Kidney (tissue), 14 donors: ENCODE data around the gene TATDN3. TPM values are rescaled to one million over a fixed set of nuclear protein-coding genes. Genes with fewer than 3 reads are reported as not detected.

ENCODE experiments used
- DNase-seq, 5 donors: peaks; one replicate each; pipeline ENCODE4 v3.0.0-alpha.2; 2013 to 2020
- FAIRE-seq: peaks from 2 replicates; lab custom pipeline; 2012; peaks lifted over from hg19 to GRCh38; lab: Jason Lieb, UNC
- H3K27ac ChIP-seq, 2 donors: one replicate each; pipeline ENCODE4 v1.7.0; 2013; ENCODE audit warnings: low read depth in 2 of 2, low read length in 2 of 2, inconsistent platforms in 1 of 2
- H3K27me3 ChIP-seq: one replicate; pipeline ENCODE4 v1.7.1; 2013; ENCODE audit warnings: low read length, inconsistent platforms; ENCODE audit not compliant: control insufficient read depth, insufficient read depth
- H3K36me3 ChIP-seq, 3 donors: one replicate each; pipeline versions ENCODE4 v1.7.0 to v1.7.1; 2013; ENCODE audit warnings: low read length in 3 of 3, control low read depth in 1 of 3, inconsistent platforms in 1 of 3; ENCODE audit not compliant: insufficient read depth in 3 of 3, control insufficient read depth in 2 of 3
- H3K4me1 ChIP-seq, 3 donors: one replicate each; pipeline versions ENCODE4 v1.7.0 to v1.7.1; 2013; ENCODE audit warnings: low read length in 3 of 3, inconsistent platforms in 1 of 3, low read depth in 1 of 3; ENCODE audit not compliant: control insufficient read depth in 2 of 3, insufficient read depth in 2 of 3
- H3K4me3 ChIP-seq, 3 donors: one replicate each; pipeline versions ENCODE4 v1.7.0 to v1.8.1; 2013; ENCODE audit warnings: low read length in 3 of 3, control low read depth in 1 of 3, inconsistent platforms in 1 of 3
- H3K9ac ChIP-seq, 3 donors: one replicate each; pipeline versions ENCODE4 v1.7.0 to v1.7.1; 2013; ENCODE audit warnings: low read length in 3 of 3, control low read depth in 1 of 3, inconsistent platforms in 1 of 3
- H3K9me3 ChIP-seq, 3 donors: one replicate each; pipeline versions ENCODE4 v1.7.0 to v1.7.1; 2013; ENCODE audit warnings: low read length in 3 of 3, control low read depth in 1 of 3, inconsistent platforms in 1 of 3; ENCODE audit not compliant: control insufficient read depth in 2 of 3, insufficient read depth in 1 of 3
- intact Hi-C: fragments of 100-400 bp; cut with DNase I; formaldehyde crosslinking; loops from one replicate; pipeline ENCODE4 v1.11.1; 2022
- polyA plus RNA-seq: library from polyadenylated mRNA; stranded (reverse); fragments of 350-450 nt; fragmentation: Illumina TruSeq; extraction: RNeasy Lipid Tissue Mini Kit (QIAGEN cat#74804); gene quantifications from one replicate; pipeline ENCODE4 v1.2.3, GENCODE V29; 2014; ENCODE audit warnings: low read depth, low replicate concordance; ENCODE audit not compliant: insufficient read depth
- total RNA-seq: library from RNA; stranded (reverse); fragmentation: NEBNext Ultra II Directional; extraction: Animal tissue kit (Norgen Biotek cat#: 25700); gene quantifications from one replicate; pipeline ENCODE4 v1.2.1, GENCODE V29; 2021
- TF ChIP-seq, protein P1 (sequence below): IDR thresholded peaks from 3 replicates; pipeline ENCODE4 v1.5.1; 2012; ENCODE audit warnings: mild to moderate bottlenecking, moderate library complexity, borderline replicate concordance; ENCODE audit not compliant: insufficient read depth; ENCODE audit errors: extremely low read depth
- donor health status: control.
- donor health status: control.
- donor health status: control.
- donor health status: control.
- donor health status: control.
- donor health status: DM: yes; HTN: yes; CAD: no.
- donor health status: Normal renal cell carcinoma (clear cell type).

The TATDN3 gene
- total and polyA plus RNA-seq, 2 donors from 2014 or later = 18.6 to 19.5 TPM

DNA sequence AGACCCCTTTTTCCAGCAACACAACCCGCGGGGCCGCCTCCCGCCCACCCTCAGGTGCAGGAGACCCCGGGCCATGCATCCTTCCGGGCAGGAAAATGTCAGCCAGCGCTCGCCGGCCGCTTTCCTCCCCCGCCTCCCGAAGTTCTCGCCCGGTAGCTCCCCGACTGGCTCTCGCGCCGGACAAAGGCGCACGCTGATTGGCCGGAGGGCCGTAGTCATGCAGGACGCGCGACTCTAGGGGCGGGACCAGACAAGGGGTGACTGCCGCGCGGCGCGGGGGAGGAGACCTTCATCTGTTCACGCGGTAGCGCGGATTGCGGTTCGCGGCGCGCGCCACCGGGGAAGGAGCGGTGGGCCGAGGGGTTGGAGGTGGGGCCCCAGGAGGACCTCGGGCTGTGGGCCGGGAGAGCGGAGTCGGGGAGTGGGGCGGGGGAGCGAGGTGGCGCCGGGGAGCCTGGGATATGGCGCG lies 66.3 kb downstream of the TATDN3 start, which contains the start of gene FLVCR1:
Gene FLVCR1, plus strand, starts transcription at position 284 of the 469 bp plus-strand sequence. Its CDS starts 178 bp downstream, at position 462.
- H3K4me3 ChIP-seq = peak within 1 kb of the TSS; percentile 86 to 95 (median 88)
- H3K4me1 ChIP-seq = peaks cover 0 to 13% (median 7%) of the 10 kb centered on the region in 3 donors
- H3K27me3 ChIP-seq = no peaks in the 10 kb centered on the region
- TF ChIP-seq, protein P1, sequence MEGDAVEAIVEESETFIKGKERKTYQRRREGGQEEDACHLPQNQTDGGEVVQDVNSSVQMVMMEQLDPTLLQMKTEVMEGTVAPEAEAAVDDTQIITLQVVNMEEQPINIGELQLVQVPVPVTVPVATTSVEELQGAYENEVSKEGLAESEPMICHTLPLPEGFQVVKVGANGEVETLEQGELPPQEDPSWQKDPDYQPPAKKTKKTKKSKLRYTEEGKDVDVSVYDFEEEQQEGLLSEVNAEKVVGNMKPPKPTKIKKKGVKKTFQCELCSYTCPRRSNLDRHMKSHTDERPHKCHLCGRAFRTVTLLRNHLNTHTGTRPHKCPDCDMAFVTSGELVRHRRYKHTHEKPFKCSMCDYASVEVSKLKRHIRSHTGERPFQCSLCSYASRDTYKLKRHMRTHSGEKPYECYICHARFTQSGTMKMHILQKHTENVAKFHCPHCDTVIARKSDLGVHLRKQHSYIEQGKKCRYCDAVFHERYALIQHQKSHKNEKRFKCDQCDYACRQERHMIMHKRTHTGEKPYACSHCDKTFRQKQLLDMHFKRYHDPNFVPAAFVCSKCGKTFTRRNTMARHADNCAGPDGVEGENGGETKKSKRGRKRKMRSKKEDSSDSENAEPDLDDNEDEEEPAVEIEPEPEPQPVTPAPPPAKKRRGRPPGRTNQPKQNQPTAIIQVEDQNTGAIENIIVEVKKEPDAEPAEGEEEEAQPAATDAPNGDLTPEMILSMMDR = peak; percentile 11
- H3K9me3 ChIP-seq = no peaks in the 10 kb centered on the region
- FAIRE-seq (no peak), DNase-seq (peak; percentile 98 to 99 (median 99))
- peak within 1 kb of the TSS; percentile 65 to 93 for H3K27ac ChIP-seq
- H3K36me3 ChIP-seq = peaks cover 0 to 2% (median 0%) of the 10 kb centered on the region in 3 donors
- H3K9ac ChIP-seq = peak within 1 kb of the TSS; percentile 79 to 90 (median 79)
- intact Hi-C loops = no loop called here

DNA sequence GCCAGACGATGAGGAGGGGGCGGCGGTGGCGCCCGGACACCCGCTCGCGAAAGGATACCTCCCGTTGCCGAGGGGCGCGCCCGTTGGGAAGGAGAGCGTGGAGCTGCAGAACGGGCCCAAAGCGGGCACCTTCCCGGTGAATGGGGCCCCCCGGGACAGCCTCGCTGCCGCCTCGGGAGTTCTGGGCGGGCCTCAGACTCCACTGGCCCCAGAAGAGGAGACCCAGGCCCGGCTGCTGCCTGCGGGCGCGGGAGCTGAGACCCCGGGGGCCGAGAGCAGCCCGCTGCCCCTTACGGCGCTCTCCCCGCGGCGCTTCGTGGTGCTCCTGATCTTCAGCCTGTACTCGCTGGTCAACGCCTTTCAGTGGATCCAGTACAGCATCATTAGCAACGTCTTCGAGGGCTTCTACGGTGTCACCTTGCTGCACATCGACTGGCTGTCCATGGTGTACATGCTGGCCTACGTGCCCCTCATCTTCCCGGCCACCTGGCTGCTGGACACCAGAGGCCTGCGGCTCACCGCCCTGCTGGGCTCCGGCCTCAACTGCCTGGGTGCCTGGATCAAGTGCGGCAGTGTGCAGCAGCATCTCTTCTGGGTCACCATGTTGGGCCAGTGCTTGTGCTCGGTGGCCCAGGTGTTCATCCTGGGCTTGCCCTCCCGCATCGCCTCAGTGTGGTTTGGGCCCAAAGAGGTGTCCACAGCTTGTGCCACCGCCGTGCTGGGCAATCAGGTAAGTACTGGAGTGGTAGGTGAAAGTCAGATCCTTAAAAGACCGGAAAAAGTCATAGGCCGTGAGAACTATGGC lies 67.0 kb downstream of the TATDN3 start:
- Histone ChIP-seq H3K4me1 (peaks cover 0 to 13% (median 7%) of the 10 kb centered on the region in 3 donors), H3K27ac (peak overlapping the region; percentile 65 to 93), H3K36me3 (peaks cover 0 to 2% (median 0%) of the 10 kb centered on the region in 3 donors), H3K4me3 (peak overlapping the region; percentile 68 to 86 (median 85)), H3K9me3 (no peaks in the 10 kb centered on the region), H3K27me3 (no peaks in the 10 kb centered on the region), H3K9ac (peak overlapping the region; percentile 41 to 84 (median 79))
- DNase-seq (peak in 3 of 5 donors; percentile 67 to 76 (median 72)), FAIRE-seq (no peak)
- intact Hi-C loops = no loop called here
- TF ChIP-seq, protein P1 = no peak

DNA sequence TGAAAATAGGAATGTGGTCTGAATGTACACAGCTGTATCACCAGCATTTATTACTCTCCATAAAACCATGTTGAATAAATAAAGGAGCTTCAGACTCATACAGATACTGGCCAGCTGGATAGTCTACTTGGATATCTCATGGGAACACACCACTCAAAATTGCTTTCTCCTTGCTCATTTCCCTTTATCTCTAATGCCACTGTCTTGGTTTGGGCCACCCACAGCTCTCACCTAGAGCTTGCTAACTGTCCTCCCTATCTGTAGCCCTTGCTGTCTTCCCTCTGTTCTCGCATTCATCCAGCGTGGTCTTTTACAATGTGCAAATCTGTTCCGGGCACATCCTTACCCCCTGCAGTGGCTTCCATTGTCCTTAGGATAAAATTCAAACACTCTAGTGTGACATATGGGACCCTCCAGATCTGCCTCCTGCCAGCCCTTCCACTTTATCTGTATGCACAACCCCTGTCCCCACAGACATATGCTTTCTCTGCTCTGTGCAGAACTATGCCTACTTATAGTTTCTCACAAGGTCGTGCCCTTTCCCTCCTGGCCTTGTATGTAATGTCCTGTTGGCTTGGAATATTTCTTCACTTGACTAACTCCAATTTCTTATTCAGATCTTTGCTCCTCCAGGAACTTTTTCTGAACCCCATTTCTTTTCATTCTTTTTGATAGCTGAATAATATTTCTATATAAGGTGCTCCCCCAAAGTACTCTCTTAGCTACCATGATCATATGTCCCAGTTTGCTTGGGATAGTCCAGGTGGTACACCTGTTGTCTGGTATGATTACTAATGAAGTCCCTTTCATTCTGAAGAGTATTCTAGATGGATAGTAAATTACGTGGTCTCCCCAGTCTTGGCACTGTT lies 69.3 kb downstream of the TATDN3 start:
- Histone ChIP-seq H3K4me3 (peak overlapping the region in 1 of 3 donors; percentile 8), H3K9me3 (no peaks in the 10 kb centered on the region), H3K4me1 (peaks cover 0 to 13% (median 7%) of the 10 kb centered on the region in 3 donors), H3K27ac (no peak overlapping the region), H3K9ac (no peak overlapping the region), H3K27me3 (no peaks in the 10 kb centered on the region), H3K36me3 (peaks cover 0 to 4% (median 2%) of the 10 kb centered on the region in 3 donors)
- FAIRE-seq (no peak), DNase-seq (peak in 1 of 5 donors; percentile 42)
- TF ChIP-seq, protein P1 = no peak
- intact Hi-C loops = no loop called here
